Tibial nerve (tissue), 4 donors: Measurements from ENCODE around the gene PSMD14. TPM values are rescaled to one million over a fixed set of nuclear protein-coding genes. Genes with fewer than 3 reads are reported as not detected.
"Not testable (repeated sequence)": the region's sequence is repeated elsewhere in the genome, so short reads cannot be mapped to it uniquely, and the experiment has no call there.

ENCODE experiments used
- DNase-seq, 2 donors: peaks; one replicate each; pipeline ENCODE4 v3.0.0-alpha.2; 2019; ENCODE audit warnings: low spot score in 2 of 2
- H3K27ac ChIP-seq, 4 donors: fragments of 200-600 bp; sonication (generic) in 3 of 4; one replicate each; pipeline ENCODE4 v1.5.1; 2017 to 2019; ENCODE audit warnings: mild to moderate bottlenecking in 1 of 4
- H3K27me3 ChIP-seq, 2 donors: fragments of 200-600 bp; sonication (generic) in 1 of 2; one replicate each; pipeline versions ENCODE4 v1.5.1 to v1.6.0; 2017 to 2019
- H3K36me3 ChIP-seq, 3 donors: fragments of 200-600 bp; sonication (generic); one replicate each; pipeline ENCODE4 v1.5.1; 2018 to 2019
- H3K4me1 ChIP-seq, 4 donors: fragments of 200-600 bp; sonication (generic) in 3 of 4; one replicate each; pipeline ENCODE4 v1.5.1; 2017 to 2019
- H3K4me3 ChIP-seq, 4 donors: fragments of 200-600 bp; sonication (generic) in 3 of 4; one replicate each; pipeline ENCODE4 v1.5.1; 2017 to 2019; ENCODE audit warnings: mild to moderate bottlenecking in 1 of 4, moderate library complexity in 1 of 4
- H3K9me3 ChIP-seq, 4 donors: fragments of 200-600 bp; sonication (generic) in 3 of 4; one replicate each; pipeline ENCODE4 v1.5.1; 2017 to 2019
- CTCF ChIP-seq, 5 experiments: fragments of 200-600 bp in 3 of 5; fragments of 450-650 bp in 2 of 5; sonication (generic) in 3 of 5; IDR thresholded peaks; one replicate each; pipeline ENCODE4 v1.5.1; 2016 to 2019; ENCODE audit warnings: antibody characterized with exemption in 5 of 5, mild to moderate bottlenecking in 3 of 5, moderate library complexity in 2 of 5
- EP300 ChIP-seq, 2 donors: sonication (generic); formaldehyde crosslinking; IDR thresholded peaks; one replicate each; pipeline ENCODE4 v1.6.1; 2017; ENCODE audit warnings: antibody characterized with exemption in 2 of 2, mild to moderate bottlenecking in 1 of 2
- POLR2A ChIP-seq, 2 donors: fragments of 450-650 bp; IDR thresholded peaks; one replicate each; pipeline ENCODE4 v1.6.1; 2017; ENCODE audit warnings: antibody characterized with exemption in 2 of 2, mild to moderate bottlenecking in 2 of 2, moderate library complexity in 2 of 2
- whole genome bisulfite sequencing, 2 donors: methylation state at CpG; one replicate each; pipeline ENCODE4 v1.1.5; 2018; 5-methylcytosine and 5-hydroxymethylcytosine counted together
- total RNA-seq, 4 donors: library from RNA; depleted of rRNA; stranded (reverse); fragments of >200 nt; gene quantifications; one replicate each; pipeline ENCODE4 v1.1.0, GENCODE V29; 2016

PSMD14 gene
- total RNA-seq, 4 donors from 2014 or later, result 22.0 to 29.1 (median 26.4) TPM

DNA sequence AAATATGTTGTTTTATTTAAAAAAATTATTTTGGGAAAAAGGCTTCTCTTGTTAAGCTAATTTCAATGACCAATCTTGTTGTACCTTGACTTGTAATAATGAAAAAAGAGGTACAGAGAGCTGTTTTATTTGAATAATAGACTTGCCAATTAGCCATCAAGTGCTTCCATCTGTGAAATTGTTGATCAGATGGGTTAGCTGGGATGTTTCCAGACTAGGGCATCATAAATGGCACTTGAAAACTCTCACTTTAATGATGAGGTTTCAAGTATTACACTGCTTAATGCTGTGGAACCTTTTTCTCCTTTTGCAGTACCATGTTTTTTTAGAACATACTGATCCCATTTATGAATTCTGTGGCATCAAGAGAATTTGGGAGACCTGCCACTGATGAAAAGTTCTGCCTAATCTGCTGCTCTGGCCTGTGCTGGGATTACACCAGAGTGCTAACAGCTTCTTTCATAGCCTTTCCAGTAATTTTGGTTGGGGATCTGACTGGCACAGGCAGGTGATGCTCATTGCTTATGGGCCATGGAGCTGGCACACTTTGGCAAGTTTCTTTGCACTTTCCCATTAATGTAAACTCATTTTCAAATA lies 24.2 kb downstream of the PSMD14 start:
- TF ChIP-seq EP300 (IDR thresholded peaks at IDR 0.05), result no peak
- no peak for TF ChIP-seq CTCF (IDR thresholded peaks at IDR 0.05)
- no peak for TF ChIP-seq POLR2A (IDR thresholded peaks at IDR 0.05)
- Histone ChIP-seq H3K27ac (no peak overlapping the region), H3K9me3 (no peaks in the 10 kb centered on the region)

GRCh38 chr2:161335626-161336025 lies 27.4 kb downstream of the PSMD14 start:
- H3K36me3 ChIP-seq, result no peaks in the 10 kb centered on the region

More for the DNA sequence above, 24.2 kb downstream of the PSMD14 start:
- Histone ChIP-seq H3K27me3 (no peaks in the 10 kb centered on the region), H3K36me3 (no peaks in the 10 kb centered on the region), H3K4me3 (no peak overlapping the region), H3K4me1 (no peaks in the 10 kb centered on the region)
- DNase-seq, result no peak

DNA sequence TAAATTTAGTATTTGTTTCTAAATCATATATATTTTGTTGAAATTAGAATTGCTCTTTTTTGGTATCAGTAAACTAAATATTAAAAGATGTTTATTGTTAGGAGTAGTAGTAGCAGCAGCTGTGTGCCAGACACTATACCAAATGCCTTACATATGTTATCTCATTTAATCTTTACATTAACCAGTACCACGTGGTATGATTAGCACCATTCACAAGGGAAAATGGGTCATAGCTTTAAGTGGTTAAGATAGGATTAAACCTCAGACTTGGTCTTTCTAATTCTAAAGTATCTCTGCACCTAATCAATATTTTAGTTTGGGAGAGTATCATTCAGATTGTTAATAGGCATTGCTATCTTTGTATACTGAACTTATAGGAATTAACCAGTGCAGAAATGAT lies 29.0 kb downstream of the PSMD14 start:
- H3K4me1 ChIP-seq, result no peaks in the 10 kb centered on the region
- DNase-seq, result no peak
- 78 to 79% methylated on average over 1 of the region's 1 CpG for WGBS, 2 donors
- no peaks in the 10 kb centered on the region for H3K9me3 ChIP-seq
- no peaks in the 10 kb centered on the region for H3K27me3 ChIP-seq
- no peak overlapping the region for H3K27ac ChIP-seq
- TF ChIP-seq EP300 (IDR thresholded peaks at IDR 0.05) (no peak), POLR2A (IDR thresholded peaks at IDR 0.05) (no peak), CTCF (IDR thresholded peaks at IDR 0.05) (no peak)
- H3K36me3 ChIP-seq, result no peaks in the 10 kb centered on the region
- no peak overlapping the region for H3K4me3 ChIP-seq

More at GRCh38 chr2:161335626-161336025, 27.4 kb downstream of the PSMD14 start:
- Histone ChIP-seq H3K4me3 (no peak overlapping the region), H3K27ac (no peak overlapping the region), H3K4me1 (no peaks in the 10 kb centered on the region), H3K27me3 (no peaks in the 10 kb centered on the region), H3K9me3 (no peaks in the 10 kb centered on the region)
- 92 to 94% methylated on average over 2 of the region's 2 CpGs for WGBS, 2 donors
- no peak for DNase-seq
- TF ChIP-seq POLR2A (IDR thresholded peaks at IDR 0.05) (no peak), EP300 (IDR thresholded peaks at IDR 0.05) (no peak), CTCF (IDR thresholded peaks at IDR 0.05) (no peak)

DNA sequence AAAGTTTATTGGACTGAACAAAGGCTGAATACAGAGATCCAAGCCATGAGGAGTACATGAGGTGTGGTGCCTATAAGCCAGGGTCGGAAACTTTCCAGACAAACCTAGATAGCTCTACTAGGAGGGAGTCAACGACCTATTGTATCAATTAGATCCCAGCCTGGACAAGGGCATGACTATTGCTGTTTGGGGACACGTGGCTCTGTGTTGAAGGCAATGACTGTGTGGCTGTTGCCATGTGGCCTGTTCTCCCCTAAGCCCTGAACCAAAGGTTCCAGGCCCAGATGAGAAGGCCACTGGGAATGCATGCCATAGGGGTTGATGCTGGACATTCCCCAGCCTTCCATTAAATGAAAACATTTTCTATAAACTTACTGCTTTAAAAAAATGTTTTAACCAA lies 31.3 kb downstream of the PSMD14 start:
- WGBS, 2 donors, result 73 to 76% methylated on average over 3 of the region's 3 CpGs
- H3K27me3 ChIP-seq, H3K27ac ChIP-seq, H3K4me3 ChIP-seq, H3K36me3 ChIP-seq, H3K9me3 ChIP-seq, DNase-seq, H3K4me1 ChIP-seq: not testable (repeated sequence)

DNA sequence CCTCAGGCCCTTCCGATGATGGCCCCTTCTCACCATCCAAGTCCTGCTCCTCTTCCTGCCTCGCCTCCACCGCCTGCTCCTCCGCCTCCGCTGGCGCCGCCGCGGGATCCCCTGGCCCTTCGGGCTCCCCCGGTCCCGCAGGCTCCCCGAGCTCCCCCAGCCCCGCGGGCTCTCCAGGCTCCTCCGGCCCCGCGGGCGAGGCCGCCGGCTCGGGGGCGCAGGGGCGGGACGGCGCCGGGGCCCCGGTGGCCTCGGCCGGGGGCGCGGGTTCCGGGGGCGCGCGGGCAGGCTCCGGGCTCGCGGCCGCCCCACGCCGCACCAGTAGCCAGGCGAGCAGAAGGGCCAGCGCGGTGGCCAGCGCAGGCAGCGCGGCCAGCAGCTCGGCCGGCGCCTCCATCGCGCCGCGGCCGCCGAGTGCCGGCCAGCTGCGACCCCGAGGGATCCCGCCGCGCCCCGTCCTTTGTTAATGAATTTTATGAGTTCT lies 32.7 kb downstream of the PSMD14 start:
- not testable (repeated sequence) for DNase-seq, H3K4me1 ChIP-seq, H3K4me3 ChIP-seq, H3K27ac ChIP-seq, H3K9me3 ChIP-seq, H3K36me3 ChIP-seq, H3K27me3 ChIP-seq
- WGBS, 2 donors, result 51 to 69% methylated on average over 29 to 43 of the region's 64 CpGs

DNA sequence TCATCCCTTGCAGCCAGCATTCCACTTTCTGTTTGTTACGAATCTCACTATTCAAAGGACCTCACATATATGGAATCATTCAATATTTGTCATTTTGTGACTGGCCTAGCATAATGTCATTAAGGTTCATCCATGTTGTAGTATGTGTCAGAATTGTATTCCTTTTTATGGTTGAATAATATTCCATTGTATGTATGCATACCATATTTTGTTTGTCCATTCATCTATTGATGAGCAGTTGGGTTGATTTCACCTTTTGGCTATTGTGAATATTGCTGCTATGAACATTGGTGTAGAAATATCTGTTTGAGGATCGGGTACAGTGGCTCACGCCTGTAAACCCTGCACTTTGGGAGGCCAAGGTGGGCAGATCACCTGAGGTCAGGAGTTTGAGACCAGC lies 35.0 kb downstream of the PSMD14 start:
- no peak overlapping the region for H3K4me3 ChIP-seq
- DNase-seq, result no peak
- no peak overlapping the region for H3K27ac ChIP-seq
- H3K36me3 ChIP-seq, result no peaks in the 10 kb centered on the region
- H3K9me3 ChIP-seq, result no peaks in the 10 kb centered on the region
- WGBS, 2 donors, result 98 to 100% methylated on average over 3 of the region's 3 CpGs
- no peaks in the 10 kb centered on the region for H3K4me1 ChIP-seq
- TF ChIP-seq POLR2A (IDR thresholded peaks at IDR 0.05), result no peak
- TF ChIP-seq EP300 (IDR thresholded peaks at IDR 0.05), result no peak
- no peak for TF ChIP-seq CTCF (IDR thresholded peaks at IDR 0.05)
- no peaks in the 10 kb centered on the region for H3K27me3 ChIP-seq
